Stimulated activated CD4-positive, alpha-beta T cell treated with anti-CD3 and anti-CD28 coated beads, Interleukin-4, amount 100 ng/mL, for 1 hour (primary cell): ENCODE data around the gene FAM200B.

Experiments
- DNase-seq: peaks from one replicate; pipeline ENCODE4 v3.0.0-alpha.2; 2020

FAM200B gene

GRCh38 chr4:15668566-15669435, 12.8 kb upstream of the FAM200B start:
- DNase-seq: no peak

GRCh38 chr4:15670576-15670975, 11.1 kb upstream of the FAM200B start:
- no peak for DNase-seq

- DNase-seq: no peak
These were observed 9.5 kb upstream of the FAM200B start for GRCh38 chr4:15672101-15672500.

GRCh38 chr4:15673337-15673736, 8.3 kb upstream of the FAM200B start:
- no peak for DNase-seq

GRCh38 chr4:15674046-15674445, 7.6 kb upstream of the FAM200B start:
- no peak for DNase-seq

- no peak for DNase-seq
These were observed 6.7 kb upstream of the FAM200B start for GRCh38 chr4:15674926-15675325.

- DNase-seq: no peak
These were observed 6.3 kb upstream of the FAM200B start for GRCh38 chr4:15675356-15675755.

- DNase-seq: no peak
These were observed 5.6 kb upstream of the FAM200B start for GRCh38 chr4:15676039-15676438.

- DNase-seq: no peak
These were observed 4.7 kb upstream of the FAM200B start for GRCh38 chr4:15676899-15677298.

- no peak for DNase-seq
These were observed 4.1 kb upstream of the FAM200B start for GRCh38 chr4:15677507-15677988.

- DNase-seq: no peak
These were observed 608 bp upstream of the FAM200B start for GRCh38 chr4:15681067-15681371.

- no peak for DNase-seq
These were observed 865 bp downstream of the FAM200B start for GRCh38 chr4:15682242-15683142.

GRCh38 chr4:15683143-15683495, 1.5 kb downstream of the FAM200B start:
- DNase-seq: no peak

- no peak for DNase-seq
These were observed 2.9 kb downstream of the FAM200B start for GRCh38 chr4:15684498-15684897.

- no peak for DNase-seq
These were observed 6.4 kb downstream of the FAM200B start for GRCh38 chr4:15688051-15688450.

- DNase-seq: no peak
These were observed 7.9 kb downstream of the FAM200B start for GRCh38 chr4:15689540-15689939.

- no peak for DNase-seq
These were observed 8.6 kb downstream of the FAM200B start for GRCh38 chr4:15690020-15690809.

- DNase-seq: no peak
These were observed 9.9 kb downstream of the FAM200B start for GRCh38 chr4:15691346-15692135.

GRCh38 chr4:15692602-15693001, 11.0 kb downstream of the FAM200B start:
- no peak for DNase-seq

- DNase-seq: no peak
These were observed 12.8 kb downstream of the FAM200B start for GRCh38 chr4:15694431-15694830.

- DNase-seq: no peak
These were observed 13.6 kb downstream of the FAM200B start for GRCh38 chr4:15695240-15695699.

- DNase-seq: no peak
These were observed 14.1 kb downstream of the FAM200B start for GRCh38 chr4:15695729-15696128.
